Thyroid gland (tissue), 4 donors: Measurements from ENCODE around the gene PFDN1.

Source experiments
- POLR2A ChIP-seq, 2 donors: fragments of 450-650 bp; IDR thresholded peaks; one replicate each; pipeline ENCODE4 v1.6.1; 2017; ENCODE audit warnings: antibody characterized with exemption in 2 of 2, mild to moderate bottlenecking in 2 of 2, moderate library complexity in 1 of 2
- TF ChIP-seq, protein P1 (sequence below), 6 experiments: fragments of 200-600 bp in 3 of 6; fragments of 450-650 bp in 3 of 6; sonication (generic) in 3 of 6; IDR thresholded peaks; one replicate each; pipeline ENCODE4 v1.5.1; 2016 to 2019; ENCODE audit warnings: antibody characterized with exemption in 6 of 6, mild to moderate bottlenecking in 2 of 6, inconsistent platforms in 1 of 6, moderate library complexity in 1 of 6

GRCh38 chr5:140342287-140342686 lies 39.4 kb upstream of the PFDN1 start:
- TF ChIP-seq, protein P1, sequence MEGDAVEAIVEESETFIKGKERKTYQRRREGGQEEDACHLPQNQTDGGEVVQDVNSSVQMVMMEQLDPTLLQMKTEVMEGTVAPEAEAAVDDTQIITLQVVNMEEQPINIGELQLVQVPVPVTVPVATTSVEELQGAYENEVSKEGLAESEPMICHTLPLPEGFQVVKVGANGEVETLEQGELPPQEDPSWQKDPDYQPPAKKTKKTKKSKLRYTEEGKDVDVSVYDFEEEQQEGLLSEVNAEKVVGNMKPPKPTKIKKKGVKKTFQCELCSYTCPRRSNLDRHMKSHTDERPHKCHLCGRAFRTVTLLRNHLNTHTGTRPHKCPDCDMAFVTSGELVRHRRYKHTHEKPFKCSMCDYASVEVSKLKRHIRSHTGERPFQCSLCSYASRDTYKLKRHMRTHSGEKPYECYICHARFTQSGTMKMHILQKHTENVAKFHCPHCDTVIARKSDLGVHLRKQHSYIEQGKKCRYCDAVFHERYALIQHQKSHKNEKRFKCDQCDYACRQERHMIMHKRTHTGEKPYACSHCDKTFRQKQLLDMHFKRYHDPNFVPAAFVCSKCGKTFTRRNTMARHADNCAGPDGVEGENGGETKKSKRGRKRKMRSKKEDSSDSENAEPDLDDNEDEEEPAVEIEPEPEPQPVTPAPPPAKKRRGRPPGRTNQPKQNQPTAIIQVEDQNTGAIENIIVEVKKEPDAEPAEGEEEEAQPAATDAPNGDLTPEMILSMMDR (IDR thresholded peaks at IDR 0.05): no peak
- no peak for TF ChIP-seq POLR2A (IDR thresholded peaks at IDR 0.05)
